Calu3 (cell line): ENCODE measurements around the gene SULF2. TPM values are rescaled to one million over a fixed set of nuclear protein-coding genes. Genes with fewer than 3 reads are reported as not detected.

Source experiments
- BruUV-seq: library from RNA; stranded (reverse); fragments of 400-500 nt; replicated peaks from 2 replicates; lab custom pipeline; 2021; lab: Mats Ljungman, UMichigan
- CTCF ChIA-PET: fragments of 300-600 bp; sonication (Branson Sonifier 250); formaldehyde crosslinking; loops from one replicate; lab custom pipeline; 2022; ENCODE audit warnings: antibody characterized with exemption; lab: Charles Lee
- DNase-seq: peaks from one replicate; pipeline ENCODE4 v3.0.0; 2022
- H3K27ac Mint-ChIP-seq: one replicate; pipeline ENCODE4 v1.8.0; 2022; ENCODE audit warnings: mixed read lengths; ENCODE audit not compliant: unreplicated experiment
- H3K27me3 Mint-ChIP-seq: one replicate; pipeline ENCODE4 v1.8.0; 2022; ENCODE audit warnings: mixed read lengths; ENCODE audit not compliant: unreplicated experiment
- H3K36me3 Mint-ChIP-seq: one replicate; pipeline ENCODE4 v1.8.0; 2022; ENCODE audit warnings: mild to moderate bottlenecking, moderate library complexity, mixed read lengths; ENCODE audit not compliant: insufficient read depth, unreplicated experiment
- H3K4me1 Mint-ChIP-seq: one replicate; pipeline ENCODE4 v1.8.0; 2022; ENCODE audit warnings: mild to moderate bottlenecking, low read depth, mixed read lengths; ENCODE audit not compliant: unreplicated experiment
- H3K4me3 Mint-ChIP-seq: one replicate; pipeline ENCODE4 v1.8.0; 2022; ENCODE audit warnings: mild to moderate bottlenecking, low read depth, moderate library complexity, mixed read lengths; ENCODE audit not compliant: unreplicated experiment
- H3K9me3 Mint-ChIP-seq: one replicate; pipeline ENCODE4 v1.8.0; 2022; ENCODE audit warnings: low read depth, mixed read lengths; ENCODE audit not compliant: unreplicated experiment
- CTCF ChIP-seq: fragments of 200-600 bp; IDR thresholded peaks from one replicate; pipeline ENCODE4 v1.8.0; 2022; ENCODE audit warnings: antibody characterized with exemption; ENCODE audit not compliant: unreplicated experiment
- intact Hi-C: fragments of 100-400 bp; cut with micrococcal nuclease; formaldehyde crosslinking; loops from one replicate; pipeline ENCODE4 v1.10.0; 2022; ENCODE audit not compliant: unreplicated experiment
- total RNA-seq: library from RNA; stranded (reverse); gene quantifications from 2 replicates; pipeline ENCODE4 v1.2.3, GENCODE V29; 2022

SULF2 gene
- total RNA-seq, 1 experiment from 2014 or later: 112 TPM

GRCh38 chr20:47723322-47723721 is 62.0 kb downstream of the SULF2 start:
- intact Hi-C loops: no loop called here
- CTCF ChIA-PET: interaction anchor here (0.6 to 3.2 kb wide), 3 partner anchors 69 to 572 kb away, joined by 3 to 12 read pairs (median 3); no protein-coding TSS in a partner anchor
- no peaks in the 10 kb centered on the region for H3K9me3 Mint-ChIP-seq

GRCh38 chr20:47720636-47721427 is 64.4 kb downstream of the SULF2 start:
- no TSS peak for BruUV-seq
- H3K27me3 Mint-ChIP-seq: no peaks in the 10 kb centered on the region
- no peak for DNase-seq

More at GRCh38 chr20:47723322-47723721, 62.0 kb downstream of the SULF2 start:
- Mint-ChIP-seq H3K36me3 (peaks cover 11% of the 10 kb centered on the region), H3K4me3 (no peak overlapping the region), H3K4me1 (no peaks in the 10 kb centered on the region), H3K27me3 (no peaks in the 10 kb centered on the region), H3K27ac (no peak overlapping the region)
- no TSS peak for BruUV-seq
- no peak for DNase-seq
- no peak for TF ChIP-seq CTCF

GRCh38 chr20:47719625-47720024 is 65.7 kb downstream of the SULF2 start:
- no peak for DNase-seq
- Mint-ChIP-seq H3K4me1 (no peaks in the 10 kb centered on the region), H3K36me3 (peaks cover 4% of the 10 kb centered on the region), H3K9me3 (no peaks in the 10 kb centered on the region), H3K4me3 (no peak overlapping the region), H3K27ac (no peak overlapping the region), H3K27me3 (no peaks in the 10 kb centered on the region)
- no peak for TF ChIP-seq CTCF
- CTCF ChIA-PET: no interaction called here
- no TSS peak for BruUV-seq
- intact Hi-C loops: no loop called here

More at GRCh38 chr20:47720636-47721427, 64.4 kb downstream of the SULF2 start:
- Mint-ChIP-seq H3K4me3 (no peak overlapping the region), H3K36me3 (peaks cover 4% of the 10 kb centered on the region), H3K9me3 (no peaks in the 10 kb centered on the region), H3K4me1 (no peaks in the 10 kb centered on the region), H3K27ac (no peak overlapping the region)
- intact Hi-C loops: no loop called here
- CTCF ChIA-PET: interaction anchor here (0.5 to 1.0 kb wide), 6 partner anchors 12 to 926 kb away, joined by 3 read pairs; no protein-coding TSS in a partner anchor
- no peak for TF ChIP-seq CTCF

GRCh38 chr20:47719211-47719610 is 66.1 kb downstream of the SULF2 start:
- intact Hi-C loops: no loop called here
- Mint-ChIP-seq H3K4me3 (no peak overlapping the region), H3K4me1 (no peaks in the 10 kb centered on the region), H3K27ac (no peak overlapping the region), H3K36me3 (peaks cover under 1% of the 10 kb centered on the region), H3K9me3 (no peaks in the 10 kb centered on the region), H3K27me3 (no peaks in the 10 kb centered on the region)
- no peak for TF ChIP-seq CTCF
- no TSS peak for BruUV-seq
- CTCF ChIA-PET: no interaction called here
- DNase-seq: no peak
